Measurements from ENCODE around the gene IFRD2.
"Not testable (repeated sequence)": the region's sequence is repeated elsewhere in the genome, so short reads cannot be mapped to it uniquely, and the experiment has no call there.

Gene IFRD2

DNA sequence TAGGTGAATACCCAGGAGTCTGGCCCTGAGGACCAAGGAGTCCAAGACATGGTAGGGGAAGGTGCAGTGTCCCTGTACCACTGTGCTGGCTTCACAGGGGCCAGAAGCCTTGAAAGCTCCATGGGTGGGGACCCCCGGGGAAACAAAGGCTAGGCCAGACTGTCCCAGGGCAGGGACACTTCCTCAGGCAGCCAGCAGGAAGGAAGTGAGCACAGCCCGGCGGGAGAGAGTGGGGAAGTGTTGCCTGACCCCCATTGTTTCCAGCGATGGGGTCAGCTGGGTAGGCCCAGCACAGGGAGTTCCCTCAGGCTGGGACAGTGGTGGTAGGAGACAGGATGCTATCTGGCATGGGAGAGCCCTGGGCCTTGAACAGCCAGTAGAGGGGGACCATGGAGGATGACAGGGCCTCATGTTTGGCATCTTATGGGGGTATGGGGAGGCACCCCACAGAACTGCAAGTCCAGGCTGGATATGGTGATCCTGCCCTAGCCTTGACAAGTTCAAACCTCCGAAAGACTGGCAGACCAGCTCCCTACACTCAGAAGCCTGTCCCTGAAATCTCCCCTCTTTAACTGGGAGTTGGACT lies 31.5 kb upstream of the IFRD2 start:
- DNase-seq (ENCODE audit: low read depth) = no peak

DNA sequence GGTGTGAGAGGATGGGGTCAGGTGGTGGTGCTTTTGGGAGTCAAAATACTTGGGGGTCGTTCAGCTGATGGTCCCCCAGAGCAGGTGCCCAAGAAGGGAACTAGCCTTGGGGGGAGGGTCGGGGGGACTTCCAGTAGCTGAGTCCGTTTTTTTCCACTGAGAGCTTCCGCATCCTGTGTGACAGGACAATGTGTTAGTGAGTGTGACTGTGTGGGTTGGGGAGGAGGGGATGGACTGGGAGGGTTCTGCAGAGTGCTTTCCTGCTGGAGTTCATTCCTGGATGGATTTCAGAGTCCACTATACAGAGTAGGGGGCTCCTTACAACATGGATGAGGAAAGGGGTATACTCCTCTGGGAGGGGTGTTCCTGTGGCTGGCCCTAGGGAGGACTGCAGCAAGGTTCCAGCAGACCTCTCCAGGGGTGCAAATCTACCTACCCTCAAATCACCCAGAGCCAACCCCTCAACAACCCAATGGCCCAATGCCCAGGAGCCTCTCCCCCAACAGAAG lies 30.9 kb upstream of the IFRD2 start:
- no peak for DNase-seq (ENCODE audit: low read depth)

DNA sequence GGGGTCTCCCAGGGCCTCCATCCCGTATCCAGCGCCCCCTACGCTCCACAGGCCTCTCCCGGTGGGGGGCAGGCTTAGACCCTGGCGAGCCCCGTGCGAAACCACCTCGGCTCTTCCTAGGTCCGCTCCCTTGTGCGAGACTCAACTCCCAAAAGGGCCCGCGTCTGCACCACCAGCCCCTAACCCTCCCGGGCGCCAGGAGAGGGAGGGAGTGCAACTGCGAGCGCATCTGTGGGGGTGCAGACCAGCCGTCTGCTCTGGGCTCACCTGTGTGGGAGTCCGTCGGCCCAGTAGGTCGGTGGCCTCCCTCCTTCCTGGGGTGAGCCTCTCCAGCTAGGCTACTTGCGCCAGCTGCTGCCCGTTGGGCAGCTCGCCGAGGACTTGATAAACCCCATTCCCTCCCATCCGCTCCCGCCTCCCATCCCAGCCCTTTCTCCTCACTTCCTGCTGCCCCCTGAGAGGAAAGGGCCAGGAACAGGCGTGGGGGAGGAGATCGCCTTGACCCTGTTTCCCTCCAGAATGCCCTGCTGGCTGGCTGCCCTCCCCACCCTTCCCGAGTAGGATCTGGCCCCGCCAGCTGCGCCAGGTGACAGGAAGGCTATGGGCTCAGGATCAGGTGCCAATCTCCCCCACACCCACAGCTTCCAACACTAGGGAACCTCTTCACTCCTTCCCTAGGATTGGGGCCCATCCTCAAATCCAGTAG lies 30.3 kb upstream of the IFRD2 start, which contains the start of gene HYAL2:
Gene HYAL2, minus strand, starts transcription at position 360 of the 706 bp plus-strand sequence. CDS start 2,256 bp downstream, outside the sequence.
- DNase-seq (ENCODE audit: low read depth) = no peak

DNA sequence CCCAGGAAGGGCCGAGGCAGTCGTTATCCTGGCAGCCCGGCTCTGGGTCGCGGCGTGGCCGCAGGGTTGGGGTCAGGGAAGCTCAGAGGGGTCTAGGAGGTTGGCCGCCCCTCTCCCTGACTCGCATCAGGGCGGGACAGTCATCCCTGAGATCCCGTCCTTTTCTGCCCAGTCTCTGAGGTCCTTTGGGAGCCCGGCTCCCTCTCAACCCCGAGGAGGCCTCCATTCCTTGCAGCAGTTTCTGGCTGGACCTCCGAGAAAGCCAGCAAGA lies 29.8 kb upstream of the IFRD2 start:
- DNase-seq (ENCODE audit: low read depth) = no peak

DNA sequence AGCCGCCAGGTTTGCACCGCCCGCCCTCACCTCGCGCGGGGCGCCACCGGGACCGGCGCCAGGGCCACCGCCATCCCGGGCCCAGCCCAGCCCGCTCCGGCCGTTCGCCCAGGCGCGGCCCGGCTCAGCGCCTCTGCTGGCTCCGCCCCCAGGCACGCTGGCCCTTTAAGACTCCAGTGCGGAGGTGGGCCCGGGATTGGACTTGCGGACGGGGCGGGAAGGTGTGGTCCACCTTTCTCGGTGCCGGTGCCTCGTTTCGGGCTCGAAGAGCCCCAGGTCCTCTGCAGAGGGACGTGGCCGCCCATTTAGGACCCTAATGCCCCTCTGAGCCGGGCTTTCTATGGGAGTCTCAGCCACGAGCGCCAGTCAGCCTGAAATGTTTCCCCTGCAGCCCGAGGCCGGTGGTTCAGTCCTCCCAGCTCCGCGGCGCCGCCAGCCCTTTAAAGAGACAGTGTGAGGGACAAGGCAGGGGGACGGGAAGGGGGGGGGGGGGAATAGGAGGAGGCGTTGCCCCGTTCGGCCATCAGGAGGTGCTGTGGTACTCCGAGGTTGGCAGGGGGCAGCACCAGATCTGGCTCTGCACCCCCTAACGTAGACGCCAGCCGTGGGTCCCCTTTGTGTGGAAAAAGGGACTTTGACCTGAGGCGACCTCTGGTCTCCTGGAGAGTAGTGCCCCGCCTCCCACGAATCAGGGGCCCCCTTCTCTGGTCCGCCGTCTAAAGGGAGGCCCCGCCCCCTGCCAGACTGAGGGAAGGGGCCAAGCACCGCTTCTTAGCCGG lies 29.3 kb upstream of the IFRD2 start:
- DNase-seq (ENCODE audit: low read depth) = peak; percentile 70

DNA sequence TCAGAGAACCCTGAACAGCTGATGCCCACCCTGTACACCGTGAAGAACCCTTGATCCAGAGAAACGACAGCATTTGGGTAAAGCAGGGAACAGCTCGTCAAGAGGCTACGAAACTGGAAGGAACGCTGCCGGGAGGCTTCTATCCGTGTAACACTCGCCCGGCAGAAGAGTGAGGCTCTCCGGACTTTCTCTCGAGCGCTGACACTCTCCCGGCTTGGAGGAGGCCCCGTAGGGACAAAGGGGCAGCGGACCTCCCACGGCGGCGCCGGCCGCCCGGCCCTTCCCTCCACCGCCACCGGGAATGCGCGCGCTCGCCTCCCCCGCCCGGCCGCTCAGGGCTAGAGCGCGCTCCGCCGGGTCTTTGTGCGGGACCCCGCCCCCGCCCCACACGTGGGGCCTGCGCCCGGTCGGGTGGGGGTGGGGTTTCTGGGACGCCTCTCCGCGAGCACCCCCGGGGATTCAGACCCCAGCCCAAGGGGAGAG lies 28.7 kb upstream of the IFRD2 start:
- peak; percentile 28 for DNase-seq (ENCODE audit: low read depth)

DNA sequence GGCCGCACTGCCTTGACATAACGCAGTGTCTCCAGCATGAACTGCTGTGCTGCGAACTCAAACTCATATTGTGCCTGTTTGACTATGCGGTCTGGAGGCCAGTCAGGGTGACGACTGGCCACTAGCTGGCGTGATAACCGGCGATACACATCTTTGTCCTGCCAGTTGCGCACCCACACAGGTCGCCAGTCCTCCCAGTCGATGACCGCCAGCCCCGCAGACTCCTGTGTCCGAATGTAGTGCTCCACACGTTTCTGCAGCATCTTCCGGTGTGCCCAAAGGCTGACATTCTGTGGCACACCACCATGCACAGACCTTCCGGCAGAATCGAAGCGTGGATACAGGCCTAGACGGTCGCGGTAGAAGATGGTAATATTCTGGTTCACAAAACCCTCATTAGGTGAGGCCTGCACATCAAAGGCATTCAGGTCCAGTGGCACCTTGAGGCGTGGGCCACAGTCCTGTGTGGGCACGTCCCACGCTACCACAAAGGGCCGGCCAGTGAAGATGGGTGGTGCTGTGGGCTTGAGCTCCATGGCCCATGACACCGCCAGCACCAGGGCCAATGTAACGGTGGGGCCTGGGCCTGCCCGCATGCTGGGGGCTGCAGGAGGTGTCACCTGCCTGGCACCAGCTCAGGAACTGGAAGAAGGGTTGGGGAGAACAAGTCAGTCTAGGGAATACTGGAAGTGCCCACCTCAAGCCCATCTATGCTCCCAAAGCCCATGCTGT lies 27.8 kb upstream of the IFRD2 start:
- no peak for DNase-seq (ENCODE audit: low read depth)

DNA sequence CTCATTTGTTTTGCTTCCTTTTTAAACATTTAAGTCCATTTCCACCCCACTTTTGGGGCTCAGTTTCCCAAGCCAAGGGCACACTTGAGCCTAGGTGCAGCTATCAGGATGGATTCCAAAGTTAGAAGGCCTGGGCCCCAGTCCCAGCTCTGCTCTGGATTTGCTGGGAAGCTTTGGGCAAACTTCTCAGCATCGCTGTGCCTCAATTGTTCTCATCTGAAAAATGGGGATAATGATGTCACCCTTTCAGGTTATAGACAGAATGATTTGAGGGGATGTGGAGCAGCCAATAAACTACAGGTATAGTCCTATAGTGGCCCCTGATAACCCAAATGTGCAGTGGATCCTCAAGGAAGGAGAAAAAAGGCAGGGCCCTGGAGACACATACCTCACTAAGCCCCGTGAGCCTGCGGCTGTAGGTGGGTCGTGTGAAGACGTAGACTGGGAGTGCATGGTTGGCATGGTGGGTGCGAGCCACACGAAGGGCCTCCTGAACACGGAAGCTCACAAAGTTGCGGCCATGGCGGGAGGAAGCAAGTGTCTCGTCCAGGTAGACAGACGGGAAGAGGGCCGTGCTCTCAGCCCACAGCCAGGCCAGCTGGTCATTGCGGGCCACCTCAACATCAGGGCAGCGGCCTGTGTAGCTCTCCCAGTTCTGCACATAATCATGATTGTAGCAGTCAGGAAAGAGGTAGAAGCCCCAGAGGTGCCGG lies 27.1 kb upstream of the IFRD2 start:
- DNase-seq (ENCODE audit: low read depth) = no peak

DNA sequence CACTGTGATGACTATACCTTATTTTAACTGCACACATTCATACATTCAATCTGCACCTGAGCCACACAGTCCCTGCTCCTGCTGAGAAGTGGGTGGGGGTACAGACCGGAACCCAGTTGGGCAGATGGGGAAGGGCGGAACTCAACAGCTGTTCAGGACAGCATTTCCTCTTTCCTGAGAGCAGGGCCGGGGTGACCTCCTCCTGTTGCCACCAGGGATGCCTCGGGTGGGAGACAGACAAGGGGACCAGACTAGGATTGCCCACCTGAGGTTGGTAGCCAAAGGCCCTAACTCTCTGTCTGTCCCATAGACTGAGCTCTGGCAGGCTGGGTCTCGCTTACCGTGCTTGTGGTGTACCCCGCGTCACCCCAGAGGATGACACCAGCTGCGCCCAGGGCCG lies 26.4 kb upstream of the IFRD2 start:
- DNase-seq (ENCODE audit: low read depth) = no peak

DNA sequence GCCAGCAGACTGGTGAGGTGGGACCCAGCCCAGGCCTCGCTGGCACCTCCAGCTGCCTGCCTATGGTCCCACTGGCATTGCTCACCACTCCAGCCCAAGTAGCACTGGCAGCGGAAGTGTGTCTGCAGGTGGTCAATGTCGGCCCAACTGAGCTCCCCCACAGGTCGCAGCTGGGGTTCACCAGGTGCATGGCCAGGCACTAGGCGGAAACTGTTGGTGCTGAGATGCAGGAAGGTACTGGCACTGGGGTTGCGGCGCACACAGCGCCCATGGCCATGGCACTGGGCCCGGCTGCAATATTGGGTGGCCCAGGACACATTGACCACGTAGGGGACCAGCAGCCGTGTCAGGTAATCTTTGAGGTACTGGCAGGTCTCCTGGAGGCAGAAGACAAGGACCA lies 25.9 kb upstream of the IFRD2 start:
- no peak for DNase-seq (ENCODE audit: low read depth)

DNA sequence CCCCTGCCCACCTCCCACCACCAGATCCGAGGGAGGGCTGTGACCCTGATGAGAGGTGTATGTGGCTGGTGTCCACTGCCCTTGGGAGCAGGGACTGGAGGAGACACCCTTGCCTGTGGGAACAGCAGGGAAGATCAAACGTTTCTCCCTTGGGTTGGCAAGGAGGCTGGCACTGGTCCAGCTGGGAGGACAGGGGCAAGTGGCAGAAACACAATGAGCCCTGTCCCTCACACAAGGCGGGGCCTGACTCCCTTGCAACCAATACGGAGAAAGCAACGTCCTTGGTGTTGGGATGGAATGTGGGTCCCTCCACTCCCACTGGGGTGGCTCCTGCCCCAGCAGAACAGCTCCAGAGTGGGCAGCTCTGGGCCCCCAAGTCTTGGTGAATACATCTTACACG lies 25.1 kb upstream of the IFRD2 start:
- no peak for DNase-seq (ENCODE audit: low read depth)

DNA sequence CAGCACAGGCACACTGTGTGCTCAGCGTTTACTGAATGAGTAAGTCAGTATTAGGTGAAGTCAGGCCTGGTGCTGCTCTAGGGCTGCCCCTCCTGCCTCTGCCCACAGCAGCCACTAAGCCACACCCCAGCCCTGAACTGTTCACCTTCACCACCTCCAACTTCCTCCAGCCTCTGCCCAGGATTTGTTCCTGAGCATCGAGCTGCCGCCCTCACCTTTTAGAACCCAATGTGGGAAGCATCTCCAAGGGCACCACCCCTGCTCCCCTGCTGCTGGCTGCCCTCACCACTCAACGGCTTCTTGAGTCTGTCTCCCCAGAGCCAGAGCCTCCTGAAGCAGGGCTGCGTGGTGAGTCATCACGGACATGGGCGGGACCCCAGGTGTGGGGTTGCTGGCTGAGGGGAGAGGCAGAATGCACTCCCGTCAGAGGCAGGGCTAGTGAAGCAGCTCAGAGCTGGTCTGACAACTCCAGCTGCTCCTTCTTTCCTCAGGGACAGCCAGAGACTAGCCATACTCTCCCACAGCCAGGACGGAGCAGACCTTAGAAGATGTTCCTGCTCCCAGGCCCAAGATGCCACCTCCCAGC lies 24.5 kb upstream of the IFRD2 start:
- DNase-seq (ENCODE audit: low read depth) = no peak

DNA sequence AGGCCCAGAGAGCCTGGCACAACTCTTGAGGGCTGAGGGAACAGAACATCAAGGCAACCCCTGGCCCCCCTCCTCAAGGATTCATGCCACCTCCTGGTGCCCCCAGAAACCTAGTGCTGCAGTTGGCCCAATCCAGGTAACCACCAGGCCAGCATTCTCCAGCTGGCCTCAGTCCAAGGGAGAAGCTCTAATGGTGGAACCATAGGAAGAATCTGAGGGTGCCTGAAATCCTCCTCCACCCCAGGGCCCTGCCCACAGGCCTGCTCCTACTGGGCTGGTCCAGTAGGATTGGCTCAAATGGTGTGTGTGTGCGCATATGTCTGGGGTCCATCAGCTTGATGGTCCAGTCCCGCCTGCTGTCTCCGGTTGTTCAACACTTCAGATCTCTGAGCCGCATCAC lies 22.6 kb upstream of the IFRD2 start:
- no peak for DNase-seq (ENCODE audit: low read depth)

DNA sequence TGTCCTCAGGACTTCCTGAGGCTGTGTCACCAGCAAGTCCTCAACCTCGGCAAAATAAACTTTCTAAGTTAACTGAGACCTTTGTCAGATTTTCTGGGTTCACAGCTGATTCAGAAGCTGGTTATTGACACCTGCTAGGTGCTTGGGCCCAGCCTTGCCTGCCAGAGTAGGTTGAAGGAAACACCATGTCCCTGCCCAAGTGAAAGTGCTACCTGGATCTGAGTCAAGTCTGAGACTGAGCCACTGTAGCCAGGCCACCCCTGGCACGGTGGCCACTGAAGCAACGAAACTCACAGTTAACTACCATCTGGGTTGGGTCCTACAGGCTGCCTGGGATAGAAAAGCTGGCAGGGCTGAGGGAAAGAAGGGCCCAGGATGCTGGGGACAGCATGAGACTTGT lies 22.1 kb upstream of the IFRD2 start:
- DNase-seq (ENCODE audit: low read depth) = no peak

DNA sequence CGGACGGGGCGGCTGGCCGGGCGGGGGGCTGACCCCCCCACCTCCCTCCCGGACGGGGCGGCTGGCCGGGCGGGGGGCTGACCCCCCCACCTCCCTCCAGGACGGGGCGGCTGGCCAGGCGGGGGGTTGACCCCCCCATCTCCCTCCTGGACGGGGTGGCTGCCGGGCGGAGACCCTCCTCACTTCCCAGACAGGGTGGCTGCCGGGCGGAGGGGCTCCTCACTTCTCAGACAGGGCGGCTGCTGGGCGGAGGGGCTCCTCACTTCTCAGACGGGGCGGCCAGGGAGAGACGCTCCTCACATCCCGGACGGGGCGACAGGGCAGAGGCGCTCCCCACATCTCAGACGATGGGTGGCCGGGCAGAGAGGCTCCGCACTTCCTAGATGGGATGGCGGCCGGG lies 19.8 kb upstream of the IFRD2 start:
- not testable (repeated sequence) for DNase-seq (ENCODE audit: low read depth)

DNA sequence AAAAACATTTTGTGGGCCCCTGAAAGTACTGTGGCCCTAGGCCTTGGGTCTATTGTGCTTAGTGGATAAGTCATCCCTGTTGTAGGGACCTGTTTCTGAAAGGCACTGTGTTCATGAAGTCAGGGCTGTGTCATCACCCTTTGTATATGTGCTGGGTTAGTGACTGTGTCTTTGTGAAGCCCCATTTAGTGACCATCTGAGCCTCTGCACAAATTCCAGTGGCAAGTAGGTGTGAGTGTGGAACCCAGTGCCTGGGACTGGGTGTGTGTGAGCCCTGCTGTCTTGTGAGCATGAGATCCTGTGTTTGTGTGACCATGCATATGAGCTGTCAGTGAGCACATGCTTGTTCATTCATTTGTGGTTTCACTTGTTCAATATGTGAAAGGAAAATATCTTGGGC lies 12.4 kb upstream of the IFRD2 start:
- DNase-seq (ENCODE audit: low read depth) = no peak

DNA sequence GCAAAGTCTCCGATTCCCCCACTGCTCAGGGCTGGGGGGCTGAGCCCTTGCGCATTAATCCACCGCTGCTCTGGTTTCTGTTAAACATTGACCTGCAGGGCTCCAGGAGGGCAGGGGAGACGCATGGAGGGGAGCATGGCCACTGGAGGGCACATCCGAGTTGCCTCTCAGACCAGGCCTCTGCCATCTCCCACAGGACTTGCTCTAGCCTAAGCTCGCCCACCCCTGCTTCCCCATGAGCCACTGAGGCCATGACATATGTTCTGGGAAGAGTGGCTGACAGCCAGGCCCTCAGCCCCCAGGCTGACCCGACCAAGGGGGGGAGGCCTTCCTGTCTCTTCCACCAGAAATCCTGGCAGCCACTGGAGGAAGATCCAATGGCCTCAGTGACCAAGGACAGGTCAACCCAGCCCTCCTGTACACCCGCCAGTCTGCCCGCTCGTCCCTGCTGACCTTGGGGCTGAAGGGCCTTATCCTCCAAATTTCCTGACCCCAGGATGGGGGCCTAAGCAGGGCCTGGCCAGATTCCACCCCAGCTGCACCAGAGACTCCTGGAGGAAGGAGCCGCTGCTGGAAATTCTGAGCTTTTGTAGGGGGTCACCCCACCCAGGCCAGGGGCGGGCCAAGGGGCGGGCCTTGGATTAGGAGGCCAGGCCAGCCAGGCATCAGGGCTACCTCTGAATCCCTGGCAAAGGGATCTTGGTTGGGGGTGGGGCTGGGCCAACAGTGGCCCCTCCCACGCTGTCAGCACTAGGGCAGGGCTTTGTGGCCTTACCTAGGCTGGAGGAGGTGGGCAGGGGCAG lies 11.0 kb upstream of the IFRD2 start, which contains the start of gene HYAL1:
Gene HYAL1, minus strand, starts transcription at position 562 of the 803 bp plus-strand sequence. CDS start 618 bp downstream, outside the sequence.
- no peak for DNase-seq (ENCODE audit: low read depth)

DNA sequence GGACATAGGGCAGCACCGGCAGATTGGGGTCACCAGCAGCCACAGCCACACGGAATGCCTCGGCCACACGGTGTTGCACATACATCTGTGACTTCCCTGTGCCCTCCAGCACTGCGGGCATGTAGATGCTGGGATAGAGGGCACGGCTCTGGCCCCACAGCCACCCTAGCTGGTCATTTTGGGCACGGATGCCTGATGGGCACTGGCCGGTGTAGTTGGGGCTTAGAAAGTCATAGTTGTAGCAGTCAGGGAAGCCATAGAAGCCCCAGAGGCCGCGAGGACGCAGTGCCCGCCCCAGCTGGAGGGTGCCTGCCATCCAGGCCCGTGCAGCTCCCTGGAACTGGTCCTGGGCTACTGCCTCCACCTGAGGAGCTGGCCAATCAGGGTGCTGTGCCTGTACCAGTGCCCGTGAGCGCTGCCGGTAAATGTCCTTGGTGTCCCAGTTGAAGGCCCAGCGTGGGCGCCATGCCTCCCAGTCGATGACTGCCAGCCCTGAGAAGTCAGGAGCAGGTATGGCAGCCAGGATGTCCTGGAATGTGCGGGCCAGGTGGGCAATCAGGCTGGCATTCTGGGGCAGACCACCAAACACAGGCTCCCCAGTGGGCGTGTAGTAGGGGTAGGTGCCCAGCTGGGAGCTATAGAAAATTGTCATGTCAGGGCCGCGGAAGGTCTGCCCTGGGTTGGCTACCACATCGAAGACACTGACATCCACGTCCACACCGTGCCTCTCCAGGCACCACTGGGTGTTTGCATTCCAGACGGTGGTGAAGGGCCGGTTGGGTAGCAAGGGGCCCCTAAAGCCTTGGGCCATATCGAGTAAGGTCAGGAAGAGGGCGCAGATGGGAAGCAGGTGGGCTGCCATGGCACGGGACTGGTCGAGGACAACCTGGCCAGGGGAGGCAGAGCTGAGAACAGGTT lies 10.1 kb upstream of the IFRD2 start:
- no peak for DNase-seq (ENCODE audit: low read depth)

DNA sequence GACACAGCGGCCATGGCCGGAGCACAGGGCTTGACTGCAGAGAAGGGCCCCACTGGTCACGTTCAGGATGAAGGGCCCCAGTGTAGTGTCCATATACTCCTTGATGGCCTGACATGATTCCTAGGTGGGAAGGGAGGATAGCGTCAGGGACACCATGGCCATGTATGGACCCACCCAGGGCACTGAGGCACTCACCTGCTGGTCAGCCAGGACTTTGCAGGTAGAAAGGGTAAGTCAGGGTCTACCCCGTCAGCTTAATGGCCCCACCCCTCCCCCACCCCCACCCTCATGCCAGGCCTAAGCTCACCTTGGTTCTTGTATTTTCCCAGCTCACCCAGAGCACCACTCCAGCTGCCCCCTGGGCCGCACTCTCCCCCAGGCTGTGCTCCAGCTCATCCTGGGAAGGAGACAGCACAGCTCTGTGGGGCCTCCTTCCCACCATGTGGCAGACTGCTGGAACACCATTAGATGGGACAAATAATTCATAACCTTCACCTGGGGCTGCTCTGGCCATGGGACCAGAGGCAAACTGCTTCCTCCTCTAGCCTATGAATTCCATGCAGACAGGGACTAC lies 8.5 kb upstream of the IFRD2 start:
- DNase-seq (ENCODE audit: low read depth) = no peak
